SK-N-SH (cell line): ENCODE results near the gene NTNG2. TPM values are rescaled to one million over a fixed set of nuclear protein-coding genes. Genes with fewer than 3 reads are reported as not detected.

Source experiments
- CTCF ChIA-PET: fragments of 300-600, 350-600 bp; formaldehyde crosslinking; extraction: SDS; loops from one replicate; lab custom pipeline; 2021; lab: Yijun Ruan, JAX
- POLR2A ChIA-PET: fragments of 350-600 bp; sonication (Branson Sonifier 250); formaldehyde crosslinking; extraction: SDS; loops from one replicate; lab custom pipeline; 2020; ENCODE audit warnings: antibody characterized with exemption, inconsistent platforms; lab: Yijun Ruan, JAX
- DNase-seq: peaks from one replicate; pipeline ENCODE4 v3.0.0; 2012
- H2AFZ ChIP-seq: fragments of 200-600 bp; sonication (generic); 2 replicates; pipeline ENCODE4 v1.8.1; 2016; ENCODE audit warnings: antibody characterized with exemption, mild to moderate bottlenecking, low read depth
- H3F3A ChIP-seq: fragments of 200-600 bp; sonication (generic); replicated peaks from 2 replicates; pipeline ENCODE3; 2016; ENCODE audit warnings: antibody characterized with exemption, mild to moderate bottlenecking; ENCODE audit not compliant: insufficient read depth
- H3K27ac ChIP-seq, 2 experiments: fragments of 200-500 bp in 1 of 2; fragments of 200-600 bp in 1 of 2; sonication (Bioruptor generic) in 1 of 2; sonication (generic), shearing (Covaris generic) in 1 of 2; 2 replicates each; pipeline versions ENCODE4 v1.5.1 to v1.6.1; 2014 to 2016; ENCODE audit warnings: low read depth in 2 of 2, inconsistent platforms in 1 of 2, low read length in 1 of 2, mild to moderate bottlenecking in 1 of 2, mixed read lengths in 1 of 2
- H3K27me3 ChIP-seq: fragments of 200-600 bp; sonication (generic), shearing (Covaris generic); 2 replicates; pipeline ENCODE4 v1.6.1; 2016; ENCODE audit warnings: mixed run types; ENCODE audit not compliant: insufficient read depth
- H3K36me3 ChIP-seq, 2 experiments: fragments of 200-500 bp in 1 of 2; fragments of 200-600 bp in 1 of 2; sonication (Bioruptor generic) in 1 of 2; sonication (generic) in 1 of 2; replicated peaks in 1 of 2; 2 replicates each; pipeline versions ENCODE3 to v1.5.1; 2014 to 2016; ENCODE audit warnings: low read length in 1 of 2, mild to moderate bottlenecking in 1 of 2; ENCODE audit not compliant: insufficient read depth in 2 of 2, control insufficient read depth in 1 of 2
- H3K4me1 ChIP-seq, 2 experiments: fragments of 200-500 bp in 1 of 2; fragments of 200-600 bp in 1 of 2; sonication (Bioruptor generic) in 1 of 2; sonication (generic), shearing (Covaris generic) in 1 of 2; 2 replicates each; pipeline versions ENCODE4 v1.5.1 to v1.6.1; 2014 to 2016; ENCODE audit warnings: low read depth in 1 of 2, low read length in 1 of 2, mixed run types in 1 of 2; ENCODE audit not compliant: insufficient read depth in 2 of 2, control insufficient read depth in 1 of 2
- H3K4me2 ChIP-seq: fragments of 200-600 bp; sonication (generic), shearing (Covaris generic); 2 replicates; pipeline ENCODE4 v1.6.1; 2017; ENCODE audit warnings: mixed run types
- H3K4me3 ChIP-seq, 2 experiments: fragments of 200-500 bp in 1 of 2; fragments of 200-600 bp in 1 of 2; sonication (Bioruptor generic) in 1 of 2; sonication (generic), shearing (Covaris generic) in 1 of 2; 2 replicates each; pipeline versions ENCODE4 v1.5.1 to v1.8.1; 2014 to 2016; ENCODE audit warnings: low read depth in 2 of 2, inconsistent platforms in 1 of 2, low read length in 1 of 2, mild to moderate bottlenecking in 1 of 2, mixed read lengths in 1 of 2, moderate library complexity in 1 of 2
- H3K79me2 ChIP-seq: fragments of 200-600 bp; sonication (generic); 2 replicates; pipeline ENCODE4 v1.8.1; 2017; ENCODE audit warnings: mild to moderate bottlenecking; ENCODE audit not compliant: insufficient read depth
- H3K9ac ChIP-seq: fragments of 200-600 bp; sonication (generic); 2 replicates; pipeline ENCODE4 v1.6.1; 2017; ENCODE audit warnings: mixed run types
- H3K9me2 ChIP-seq: fragments of 200-600 bp; sonication (generic); 2 replicates; pipeline ENCODE4 v1.6.1; 2017; ENCODE audit warnings: mixed run types
- H3K9me3 ChIP-seq: fragments of 200-600 bp; sonication (generic); 2 replicates; pipeline ENCODE4 v1.6.1; 2017; ENCODE audit warnings: mixed run types, mild to moderate bottlenecking, moderate library complexity
- H4K20me1 ChIP-seq: fragments of 200-600 bp; sonication (generic); 2 replicates; pipeline ENCODE4 v1.6.1; 2017; ENCODE audit warnings: mild to moderate bottlenecking, mixed run types; ENCODE audit not compliant: insufficient read depth
- CHD2 ChIP-seq: fragments of 150-350 bp; IDR thresholded peaks from 2 replicates; pipeline ENCODE4 v1.6.1; 2018; ENCODE audit warnings: low read length; ENCODE audit not compliant: partially characterized antibody
- ELF1 ChIP-seq: IDR thresholded peaks from 2 replicates; pipeline ENCODE4 v1.4.0; 2012
- FOSL2 ChIP-seq: IDR thresholded peaks from 2 replicates; pipeline ENCODE4 v1.4.0; 2012; ENCODE audit warnings: low read depth, mild to moderate bottlenecking, moderate library complexity, borderline replicate concordance
- GABPA ChIP-seq: IDR thresholded peaks from 2 replicates; pipeline ENCODE4 v1.4.0; 2012; ENCODE audit warnings: low read depth, mild to moderate bottlenecking
- GATA2 ChIP-seq: sonication (generic); formaldehyde crosslinking; IDR thresholded peaks from 2 replicates; pipeline ENCODE4 v1.5.0; 2020; ENCODE audit warnings: mild to moderate bottlenecking, missing genetic modification reagents
- JUND ChIP-seq: IDR thresholded peaks from 2 replicates; pipeline ENCODE4 v1.4.0; 2012
- MEF2A ChIP-seq: IDR thresholded peaks from 2 replicates; pipeline ENCODE4 v1.4.0; 2012; ENCODE audit warnings: low read depth, borderline replicate concordance
- MXI1 ChIP-seq: IDR thresholded peaks from 2 replicates; pipeline ENCODE4 v1.6.1; 2012; ENCODE audit warnings: mild to moderate bottlenecking, low read depth, low read length, improper control_type of control experiment
- NFIC ChIP-seq: IDR thresholded peaks from 2 replicates; pipeline ENCODE4 v1.4.0; 2012; ENCODE audit warnings: borderline replicate concordance
- NRF1 ChIP-seq: IDR thresholded peaks from 2 replicates; pipeline ENCODE4 v1.6.1; 2012; ENCODE audit warnings: low read depth, mild to moderate bottlenecking, low read length
- PBX3 ChIP-seq: IDR thresholded peaks from 2 replicates; pipeline ENCODE4; 2012
- POLR2AphosphoS5 ChIP-seq: IDR thresholded peaks from 2 replicates; pipeline ENCODE4 v1.6.1; 2012; ENCODE audit warnings: low read depth, low read length
- RAD21 ChIP-seq: IDR thresholded peaks from 2 replicates; pipeline ENCODE4 v1.6.1; 2012; ENCODE audit warnings: mild to moderate bottlenecking, low read length
- RCOR1 ChIP-seq: fragments of 150-350 bp; IDR thresholded peaks from 2 replicates; pipeline ENCODE4 v1.6.1; 2017; ENCODE audit warnings: antibody characterized with exemption, low read length
- RFX5 ChIP-seq: IDR thresholded peaks from 2 replicates; pipeline ENCODE4 v1.6.1; 2012; ENCODE audit warnings: mild to moderate bottlenecking, improper control_type of control experiment, low read length
- RXRA ChIP-seq: IDR thresholded peaks from 2 replicates; pipeline ENCODE4 v1.4.0; 2012; ENCODE audit warnings: low read depth, mild to moderate bottlenecking, borderline replicate concordance
- SIN3A ChIP-seq: IDR thresholded peaks from 2 replicates; pipeline ENCODE4 v1.6.1; 2012; ENCODE audit warnings: low read depth, mild to moderate bottlenecking, low read length, moderate library complexity, borderline replicate concordance
- TAF1 ChIP-seq: IDR thresholded peaks from 2 replicates; pipeline ENCODE4 v1.6.1; 2012; ENCODE audit warnings: low read depth, mild to moderate bottlenecking, low read length, moderate library complexity, borderline replicate concordance
- USF1 ChIP-seq: IDR thresholded peaks from 2 replicates; pipeline ENCODE4 v1.4.0; 2012; ENCODE audit warnings: low read depth, borderline replicate concordance
- WGBS: methylation state at CpG from one replicate; pipeline ENCODE4 v1.1.6; 2017; ENCODE audit warnings: low lambda C conversion rate; 5-methylcytosine and 5-hydroxymethylcytosine counted together
- polyA plus RNA-seq, 3 experiments: library from polyadenylated mRNA; depleted of rRNA; stranded (reverse); fragments of >200 nt; gene quantifications; 2 replicates each; pipeline ENCODE4 v1.2.3, GENCODE V29; 2012

NTNG2 gene
- polyA plus RNA-seq, 1 of the 3 experiments (the other 2 are of a cell fraction) = 6.1 TPM

DNA sequence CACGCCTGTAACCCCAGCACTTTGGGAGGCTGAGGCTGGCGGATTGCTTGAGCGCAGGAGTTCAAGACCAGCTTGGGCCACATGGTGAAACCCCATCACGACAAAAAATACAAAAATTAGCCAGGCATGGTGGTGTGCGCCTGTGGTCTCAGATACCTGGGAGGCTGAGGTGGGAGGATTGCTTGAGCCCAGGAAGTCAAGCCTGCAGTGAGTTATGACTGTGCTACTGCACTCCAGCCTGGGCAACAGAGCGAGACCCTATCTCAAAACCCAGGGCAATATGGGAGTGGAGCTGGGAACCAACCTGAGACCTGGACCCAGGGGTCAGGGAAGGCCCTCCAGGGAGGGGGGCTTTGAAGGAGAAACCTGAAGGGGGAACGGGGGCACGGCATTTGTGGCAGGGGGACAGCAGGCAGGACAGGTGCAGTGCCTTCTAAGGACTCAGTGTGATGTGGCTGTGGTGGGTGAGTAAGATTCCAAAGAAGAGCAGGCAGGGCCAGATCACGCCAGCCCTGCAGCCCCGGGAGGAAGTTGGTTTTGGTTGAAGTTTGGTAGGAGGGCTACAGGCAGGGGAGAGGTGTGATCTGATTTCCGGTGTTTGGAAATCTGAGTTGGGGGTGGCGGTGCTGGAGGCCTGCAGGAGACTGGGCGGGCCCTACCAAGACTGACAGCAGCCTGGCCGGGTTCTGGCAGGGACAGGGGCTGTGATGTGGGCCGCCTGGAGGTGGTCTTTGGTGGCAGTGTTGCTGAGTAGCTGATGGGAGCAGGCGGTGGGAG is 46.2 kb downstream of the NTNG2 start:
- Histone ChIP-seq H3K9ac (no peak overlapping the region), H3K27ac (no peak overlapping the region), H3K4me1 (peaks cover 0 to 8% of the 10 kb centered on the region in 2 experiments; a peak in 1 of 4 replicates), H3F3A (no peaks in the 10 kb centered on the region), H3K79me2 (no peaks in the 10 kb centered on the region), H4K20me1 (no peaks in the 10 kb centered on the region), H3K4me3 (no peak overlapping the region), H2AFZ (no peak overlapping the region), H3K36me3 (no peaks in the 10 kb centered on the region), H3K9me3 (no peaks in the 10 kb centered on the region), H3K9me2 (no peaks in the 10 kb centered on the region), H3K27me3 (no peaks in the 10 kb centered on the region)
- 80% methylated on average over 10 of the region's 16 CpGs for WGBS
- CTCF ChIA-PET = no interaction called here
- POLR2A ChIA-PET = no interaction called here
- TF ChIP-seq PBX3 (no peak), NFIC (no peak), RXRA (no peak), MEF2A (no peak), RFX5 (no peak), USF1 (no peak), POLR2AphosphoS5 (no peak), MXI1 (no peak), FOSL2 (no peak), ELF1 (no peak), SIN3A (no peak), CHD2 (no peak), TAF1 (no peak), NRF1 (no peak), GABPA (no peak), JUND (no peak), GATA2 (CRISPR knock-in tag) (no peak), RAD21 (no peak), RCOR1 (no peak)
- TF ChIP-seq, all 33 proteins: peak for 0
- no peak for DNase-seq
- no peak overlapping the region for H3K4me2 ChIP-seq
